Mononuclear cell (primary cell): Measurements from ENCODE around the gene DEPDC7. TPM values are rescaled to one million over a fixed set of nuclear protein-coding genes. Genes with fewer than 3 reads are reported as not detected.
"Not testable (repeated sequence)": the region's sequence is repeated elsewhere in the genome, so short reads cannot be mapped to it uniquely, and the experiment has no call there.

Source experiments
- H3K27me3 ChIP-seq: 2 replicates; pipeline ENCODE4 v1.6.0; 2011; ENCODE audit warnings: low read length, control low read depth; ENCODE audit not compliant: insufficient read depth
- H3K4me1 ChIP-seq: 2 replicates; pipeline ENCODE4 v1.5.1; 2011; ENCODE audit warnings: mild to moderate bottlenecking, low read length, control low read depth; ENCODE audit not compliant: insufficient read depth
- H3K4me3 ChIP-seq: 2 replicates; pipeline ENCODE4 v1.5.1; 2011; ENCODE audit warnings: mild to moderate bottlenecking, low read length, moderate library complexity
- H3K9me3 ChIP-seq: 2 replicates; pipeline ENCODE4 v1.5.1; 2011; ENCODE audit warnings: low read depth, mild to moderate bottlenecking, control low read depth, low read length
- total RNA-seq: library from RNA; depleted of rRNA; stranded (reverse); fragments of >200 nt; gene quantifications from one replicate; pipeline ENCODE4 v1.2.3, GENCODE V29; 2012

The DEPDC7 gene
- total RNA-seq = 1.6 TPM

DNA sequence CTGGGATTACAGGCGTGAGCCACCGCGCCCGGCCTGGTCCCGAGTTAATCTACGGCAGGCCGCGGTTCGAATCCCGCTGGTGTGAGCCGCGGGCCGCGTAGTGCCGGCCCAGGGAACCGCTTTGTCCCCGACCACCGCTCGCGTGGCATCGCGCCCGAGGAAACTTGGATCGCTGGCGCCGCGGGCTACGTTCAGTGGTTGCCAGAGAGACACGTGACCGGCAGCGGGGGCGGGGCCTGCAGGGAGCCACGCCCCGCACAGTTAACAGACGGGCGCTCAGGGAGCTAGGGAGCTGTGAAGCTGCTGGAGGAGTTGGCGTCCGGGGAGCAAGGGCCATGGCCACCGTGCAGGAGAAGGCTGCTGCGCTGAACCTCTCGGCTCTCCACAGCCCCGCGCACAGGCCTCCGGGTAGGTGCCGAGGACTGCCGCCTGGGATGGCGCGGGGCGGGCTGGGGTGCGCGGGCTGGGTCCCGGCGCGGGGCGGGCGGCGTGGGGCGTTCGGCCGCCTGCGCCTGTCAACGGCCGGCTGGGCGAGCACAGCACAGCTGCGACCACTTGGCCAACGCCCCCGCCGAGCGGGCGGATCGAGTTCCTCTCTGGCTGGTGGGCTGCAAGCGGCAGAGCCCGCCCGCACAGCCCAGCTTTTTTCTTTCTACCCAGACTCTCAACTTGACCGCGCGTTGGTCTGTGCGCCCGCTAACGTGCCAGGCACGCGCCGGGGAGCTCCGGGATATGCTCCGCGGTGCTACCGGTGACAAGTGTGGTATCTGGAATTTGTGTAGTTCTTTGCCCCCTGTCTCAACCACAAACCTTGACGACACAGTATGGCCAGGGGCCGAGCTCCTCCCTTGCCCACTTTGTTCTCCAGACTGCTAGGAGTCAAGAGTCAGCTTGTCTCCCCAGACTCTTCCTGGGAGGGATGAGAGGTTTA, at the start of gene DEPDC7:
DEPDC7 (plus strand) TSS at position 258 of the 931 bp plus-strand sequence; CDS start at position 336, 78 bp downstream.
- Histone ChIP-seq H3K27me3 (peaks cover 7% of the 10 kb centered on the region), H3K4me3 (peak within 1 kb of the TSS; percentile 43)

DNA sequence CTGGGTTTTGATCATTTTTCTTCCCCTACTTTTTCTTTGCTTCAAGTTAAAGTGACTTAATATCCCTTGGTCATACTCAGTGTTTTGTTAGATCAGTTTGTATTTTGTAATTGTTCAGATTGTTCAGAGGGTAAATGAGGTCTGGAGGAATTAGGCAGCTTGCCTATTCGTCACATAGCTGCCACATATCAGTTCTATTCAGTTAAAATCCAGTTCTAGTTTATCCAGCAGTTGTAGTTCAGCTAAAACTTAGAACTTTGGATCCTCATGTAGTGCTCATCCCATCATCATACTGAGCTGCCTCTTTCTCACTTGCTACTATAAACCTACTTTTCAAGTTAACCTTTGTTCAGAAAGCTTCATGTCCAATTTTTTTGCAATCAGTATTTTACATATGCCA, 47.1 kb upstream of the DEPDC7 start:
- Histone ChIP-seq H3K4me3 (no peak overlapping the region), H3K9me3 (no peaks in the 10 kb centered on the region), H3K4me1 (no peaks in the 10 kb centered on the region), H3K27me3 (no peaks in the 10 kb centered on the region)

More for the DNA sequence above, at the start of gene DEPDC7:
- H3K9me3 ChIP-seq = no peaks in the 10 kb centered on the region
- H3K4me1 ChIP-seq = peaks cover 32% of the 10 kb centered on the region

DNA sequence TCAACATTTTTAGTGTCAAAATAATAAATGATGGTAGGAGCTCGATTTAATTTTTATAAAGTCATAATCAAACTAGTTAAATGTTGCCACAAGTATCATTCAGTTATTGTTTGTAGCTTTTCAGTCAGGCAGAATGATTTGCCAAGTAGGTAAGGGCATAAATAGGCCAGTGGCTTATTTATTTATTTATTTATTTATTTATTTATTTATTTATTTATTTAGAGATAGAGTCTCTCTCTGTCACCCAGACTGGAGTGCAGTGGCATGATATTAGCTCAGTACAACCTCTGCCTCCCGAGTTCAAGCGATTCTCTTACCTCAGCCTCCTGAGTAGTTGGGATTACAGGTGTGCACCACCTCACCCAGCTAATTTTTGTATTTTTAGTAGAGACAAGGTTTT, 43.4 kb upstream of the DEPDC7 start:
- H3K27me3 ChIP-seq, H3K4me1 ChIP-seq, H3K9me3 ChIP-seq, H3K4me3 ChIP-seq: not testable (repeated sequence)

DNA sequence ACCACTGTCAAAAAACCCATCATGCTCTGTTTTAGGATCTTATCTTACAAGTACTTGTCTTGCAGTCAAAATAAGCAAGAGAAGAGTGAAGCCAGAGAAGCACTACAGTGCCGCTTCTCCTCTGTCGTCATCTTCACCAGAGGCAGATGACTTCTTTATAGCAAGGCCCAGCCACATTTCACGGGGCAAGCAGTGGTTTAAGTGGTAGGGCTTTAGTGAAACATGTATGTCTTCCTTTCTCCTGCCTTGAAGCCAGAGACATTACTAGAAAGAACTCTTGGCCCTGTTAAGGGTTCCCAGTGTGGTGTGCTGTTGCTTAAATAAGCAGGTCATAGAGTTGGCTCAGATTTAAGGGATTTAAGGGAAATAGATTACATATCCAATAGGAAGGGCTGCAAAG, 42.9 kb upstream of the DEPDC7 start:
- H3K9me3 ChIP-seq = no peaks in the 10 kb centered on the region
- no peaks in the 10 kb centered on the region for H3K27me3 ChIP-seq
- H3K4me1 ChIP-seq = no peaks in the 10 kb centered on the region
- no peak overlapping the region for H3K4me3 ChIP-seq

DNA sequence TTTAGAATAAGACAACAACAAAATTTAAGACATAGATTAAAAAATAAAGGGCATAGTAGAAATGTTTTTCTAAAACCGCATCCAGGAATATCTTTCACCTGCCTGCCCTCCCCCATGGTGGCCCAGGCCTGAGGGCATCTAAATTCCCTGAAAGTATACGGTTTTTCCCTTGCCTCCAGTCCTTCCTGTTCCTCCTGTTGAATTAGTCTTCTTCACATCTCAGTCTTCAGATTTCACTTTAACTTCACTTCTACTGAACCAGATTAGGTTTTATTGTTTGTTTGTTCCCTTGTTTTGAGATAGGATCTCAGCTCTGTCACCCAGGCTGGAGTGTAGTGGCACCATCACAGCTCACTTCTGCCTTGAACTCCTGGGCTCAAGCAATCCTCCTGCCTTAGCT, 33.1 kb upstream of the DEPDC7 start:
- no peaks in the 10 kb centered on the region for H3K4me1 ChIP-seq
- no peak overlapping the region for H3K4me3 ChIP-seq
- H3K9me3 ChIP-seq = no peaks in the 10 kb centered on the region
- H3K27me3 ChIP-seq = no peaks in the 10 kb centered on the region

DNA sequence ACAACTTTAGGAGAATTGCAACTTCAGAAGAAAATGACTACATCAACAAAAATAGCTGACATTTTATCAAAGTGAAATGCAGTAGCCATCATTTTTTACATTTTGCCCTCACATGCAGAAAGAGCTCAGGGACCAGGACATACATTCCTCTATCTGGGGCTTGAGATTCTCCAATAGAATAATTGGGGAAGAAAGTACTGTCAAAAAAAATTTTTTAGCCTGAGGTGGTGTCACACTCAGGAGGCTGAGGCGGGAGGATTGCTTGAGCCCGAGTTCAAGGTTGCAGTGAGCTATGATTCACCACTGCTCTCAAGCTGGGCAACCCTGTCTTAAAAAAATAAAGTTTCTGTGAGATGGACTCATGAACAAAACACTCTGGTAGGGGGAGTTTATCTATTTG, 32.2 kb upstream of the DEPDC7 start:
- Histone ChIP-seq H3K27me3 (no peaks in the 10 kb centered on the region), H3K9me3 (no peaks in the 10 kb centered on the region), H3K4me3 (no peak overlapping the region), H3K4me1 (no peaks in the 10 kb centered on the region)

DNA sequence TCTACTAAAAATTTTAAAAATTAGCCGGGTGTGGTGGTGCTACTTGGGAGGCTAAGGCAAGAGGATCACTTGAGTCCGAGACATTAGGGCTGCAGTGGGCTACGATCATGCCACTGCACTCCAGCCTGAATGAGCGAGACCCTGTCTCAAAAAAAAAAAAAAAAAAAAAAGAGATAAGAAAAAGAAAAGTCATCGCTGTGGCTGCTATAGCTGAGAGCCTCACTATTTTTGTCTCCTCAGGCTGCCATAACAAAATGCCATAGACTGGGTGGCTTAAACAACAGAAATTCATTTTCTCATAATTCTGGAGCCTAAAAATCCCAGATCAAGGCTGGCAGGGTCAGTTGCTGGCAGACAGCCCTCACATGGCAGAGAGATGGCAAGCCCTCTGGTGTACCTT, 30.1 kb upstream of the DEPDC7 start:
- no peaks in the 10 kb centered on the region for H3K4me1 ChIP-seq
- no peaks in the 10 kb centered on the region for H3K27me3 ChIP-seq
- H3K9me3 ChIP-seq = no peaks in the 10 kb centered on the region
- no peak overlapping the region for H3K4me3 ChIP-seq

DNA sequence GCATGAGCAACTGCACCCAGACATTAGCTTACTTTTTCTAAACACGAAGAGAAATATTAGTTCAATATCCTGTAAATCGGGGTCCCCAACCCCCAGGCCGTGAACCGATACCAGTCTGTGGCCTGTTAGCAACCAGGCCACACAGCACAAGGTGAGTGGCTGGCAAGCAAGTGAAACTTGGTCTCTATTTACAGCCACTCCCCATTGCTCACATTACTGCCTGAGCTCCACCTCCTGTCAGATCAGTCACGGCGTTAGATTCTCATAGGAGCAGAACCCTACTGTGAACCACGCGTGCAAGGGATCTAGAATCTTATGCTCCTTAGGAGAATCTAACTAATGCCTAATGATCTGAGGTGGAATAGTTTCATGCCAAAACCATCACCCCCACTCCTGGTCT, 27.8 kb upstream of the DEPDC7 start:
- H3K9me3 ChIP-seq = peaks cover 8% of the 10 kb centered on the region
- no peaks in the 10 kb centered on the region for H3K27me3 ChIP-seq
- no peak overlapping the region for H3K4me3 ChIP-seq
- no peaks in the 10 kb centered on the region for H3K4me1 ChIP-seq

DNA sequence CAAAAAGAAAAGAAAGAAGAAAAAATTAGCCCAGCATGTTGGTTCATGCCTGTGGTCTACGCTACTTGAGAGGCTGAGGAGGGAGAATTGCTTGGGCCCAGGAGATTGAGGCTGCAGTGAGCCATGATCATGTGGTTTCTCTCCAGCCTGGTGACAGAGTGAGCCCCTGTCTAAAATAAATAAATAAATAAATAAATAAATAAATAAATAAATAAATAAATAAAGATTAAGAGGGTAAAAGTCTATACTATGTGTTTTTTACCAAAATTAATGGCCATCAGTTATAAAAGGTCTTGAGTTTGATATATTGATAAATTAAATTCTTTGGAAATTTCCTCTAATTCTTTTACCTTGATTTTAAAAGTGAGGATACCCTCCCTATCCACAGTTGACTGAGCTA, 25.2 kb upstream of the DEPDC7 start:
- no peaks in the 10 kb centered on the region for H3K4me1 ChIP-seq
- peaks cover 8% of the 10 kb centered on the region for H3K9me3 ChIP-seq
- H3K4me3 ChIP-seq = no peak overlapping the region
- H3K27me3 ChIP-seq = no peaks in the 10 kb centered on the region

DNA sequence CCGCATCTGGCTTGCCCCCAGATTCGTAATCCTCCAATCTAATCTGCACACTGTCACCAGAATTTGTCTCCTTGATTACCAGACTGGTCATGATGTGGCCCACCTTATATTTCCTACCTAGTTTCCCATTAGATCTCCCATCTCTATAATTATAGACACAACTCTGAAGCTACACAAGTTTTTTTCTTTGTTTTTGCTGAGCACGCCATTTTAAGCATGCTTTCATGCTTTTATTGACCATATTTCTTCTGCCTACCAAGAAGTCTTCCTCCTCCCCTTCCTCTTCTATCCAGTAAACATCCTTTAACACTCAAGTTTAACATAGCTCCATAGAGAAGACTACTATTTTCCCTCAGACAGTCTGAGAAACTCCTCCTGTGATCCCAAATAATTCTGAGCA, 24.3 kb upstream of the DEPDC7 start:
- H3K4me1 ChIP-seq = no peaks in the 10 kb centered on the region
- H3K4me3 ChIP-seq = no peak overlapping the region

DNA sequence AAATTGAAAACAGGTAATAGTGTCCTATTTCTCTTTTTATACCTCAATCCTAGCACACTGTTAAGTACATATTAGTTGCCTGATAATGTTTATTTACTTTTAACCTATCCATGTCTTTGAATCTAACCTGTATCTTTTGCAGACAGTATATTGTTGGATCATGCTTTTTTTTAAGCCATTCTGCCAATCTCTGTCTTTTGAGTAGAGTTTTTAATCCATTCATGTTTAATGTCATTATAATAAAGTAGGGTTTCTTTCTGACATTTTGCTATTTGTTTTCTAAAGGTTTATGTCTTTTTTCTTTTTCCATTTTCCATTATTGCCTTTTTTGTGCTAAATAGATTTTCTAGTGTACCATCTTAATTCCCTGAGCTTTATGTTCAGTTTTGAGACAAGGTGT, 23.8 kb upstream of the DEPDC7 start:
- no peaks in the 10 kb centered on the region for H3K4me1 ChIP-seq
- H3K9me3 ChIP-seq = peaks cover 8% of the 10 kb centered on the region
- H3K4me3 ChIP-seq = no peak overlapping the region
- no peaks in the 10 kb centered on the region for H3K27me3 ChIP-seq

More for the DNA sequence above, 24.3 kb upstream of the DEPDC7 start:
- no peaks in the 10 kb centered on the region for H3K27me3 ChIP-seq
- H3K9me3 ChIP-seq = peaks cover 8% of the 10 kb centered on the region

DNA sequence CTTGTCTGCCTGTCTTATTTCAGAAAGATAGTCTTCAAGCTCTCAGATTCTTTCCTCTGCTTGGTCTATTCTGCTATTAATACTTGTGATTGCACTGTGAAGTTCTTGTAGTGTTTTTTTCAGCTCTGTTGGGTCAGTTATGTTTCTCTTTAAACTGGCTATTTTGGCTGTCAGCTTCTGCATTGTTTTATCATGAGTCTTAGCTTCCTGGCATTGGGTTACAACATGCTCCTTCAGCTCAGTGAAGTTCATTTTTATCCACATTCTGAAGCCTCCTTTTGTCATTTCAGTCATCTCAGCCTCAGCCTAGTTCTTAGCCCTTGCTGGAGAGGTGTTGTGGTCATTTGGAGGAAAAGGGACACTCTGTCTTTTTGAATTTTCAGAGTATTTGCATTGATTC, 15.5 kb upstream of the DEPDC7 start:
- no peaks in the 10 kb centered on the region for H3K27me3 ChIP-seq
- no peaks in the 10 kb centered on the region for H3K9me3 ChIP-seq
- no peak overlapping the region for H3K4me3 ChIP-seq
- H3K4me1 ChIP-seq = no peaks in the 10 kb centered on the region

DNA sequence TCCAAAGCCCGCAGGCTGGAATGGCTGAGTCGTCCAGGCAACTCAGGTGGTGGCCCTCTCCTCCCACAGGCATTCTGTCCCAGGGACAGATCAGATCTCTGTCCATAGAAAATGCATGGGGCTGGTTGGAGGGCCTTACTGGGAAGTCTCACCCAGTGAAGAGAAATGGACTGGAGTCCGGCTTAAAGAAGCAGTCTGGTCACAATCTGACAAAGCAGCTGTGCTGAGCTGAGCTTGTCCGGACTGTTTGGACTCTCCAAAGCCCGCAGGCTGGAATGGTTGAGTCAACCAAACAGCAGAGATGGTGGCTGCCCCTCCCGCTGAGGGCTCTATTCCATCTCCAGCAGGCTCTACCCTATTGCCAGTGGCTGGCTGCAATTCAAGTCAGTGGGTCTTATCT, 14.4 kb upstream of the DEPDC7 start:
- Histone ChIP-seq H3K4me1 (peaks cover 4% of the 10 kb centered on the region), H3K9me3 (no peaks in the 10 kb centered on the region), H3K4me3 (no peak overlapping the region), H3K27me3 (no peaks in the 10 kb centered on the region)

DNA sequence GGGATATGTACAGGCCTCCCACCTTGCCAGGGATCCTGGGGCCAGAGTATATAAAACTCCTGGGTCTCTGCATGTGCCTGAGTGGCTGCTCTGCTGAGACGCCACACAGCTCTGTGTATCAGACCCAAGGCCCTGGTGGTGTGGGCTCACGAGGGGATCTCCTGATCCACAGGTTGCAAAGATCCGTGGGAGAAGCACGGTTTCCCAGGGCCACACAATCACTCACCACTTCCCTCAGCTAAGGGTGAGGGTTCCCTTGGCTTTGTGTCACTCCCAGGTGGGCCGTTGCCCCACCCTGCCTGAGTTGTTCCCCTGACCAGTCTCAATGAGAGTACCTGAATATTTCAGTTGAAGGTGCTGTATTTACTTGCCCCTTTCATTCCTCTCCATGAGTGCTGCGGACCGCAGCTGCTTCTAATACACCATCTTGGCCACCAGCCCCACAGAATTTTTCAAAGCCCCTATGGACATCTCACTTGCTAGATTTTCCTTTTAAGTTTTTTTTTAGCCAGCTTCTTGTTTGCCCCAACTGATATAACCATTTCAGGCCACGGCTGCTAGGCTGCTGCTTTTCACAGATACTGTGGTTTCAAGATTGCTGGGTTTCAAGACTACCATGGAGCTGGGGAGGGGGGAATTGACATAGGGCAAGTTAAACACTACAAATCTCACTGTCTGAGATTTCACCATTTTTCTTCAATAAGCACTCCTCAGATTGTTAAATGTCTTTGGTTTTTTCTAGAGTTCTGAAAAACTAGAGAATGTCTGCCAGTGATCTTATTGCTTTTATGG, 13.7 kb upstream of the DEPDC7 start:
- Histone ChIP-seq H3K27me3 (no peaks in the 10 kb centered on the region), H3K4me1 (peaks cover 4% of the 10 kb centered on the region), H3K9me3 (no peaks in the 10 kb centered on the region), H3K4me3 (no peak overlapping the region)

DNA sequence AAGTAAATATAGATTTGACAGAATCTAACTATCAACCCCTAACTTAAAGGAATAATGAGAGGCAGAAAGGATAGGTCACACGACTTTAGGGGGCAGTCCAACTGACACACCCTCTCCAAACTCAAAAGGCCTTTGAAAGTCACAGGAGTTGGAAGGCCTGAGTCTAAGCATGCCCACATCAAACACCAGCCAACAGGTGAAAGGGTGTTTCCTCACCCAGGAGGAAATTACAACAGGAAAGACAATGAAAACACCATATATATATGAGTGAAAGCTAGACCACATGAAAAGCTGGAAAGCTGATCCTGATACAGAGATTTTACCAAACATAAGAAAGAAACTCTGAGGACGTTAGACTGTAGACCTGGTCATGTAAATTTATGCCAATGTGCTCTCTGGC, 10.5 kb upstream of the DEPDC7 start:
- Histone ChIP-seq H3K4me1 (peaks cover 4% of the 10 kb centered on the region), H3K27me3 (no peaks in the 10 kb centered on the region), H3K4me3 (no peak overlapping the region), H3K9me3 (no peaks in the 10 kb centered on the region)
